ENCODE results near the gene ANKRD33. TPM values are rescaled to one million over a fixed set of nuclear protein-coding genes. Genes with fewer than 3 reads are reported as not detected.

ANKRD33 gene, protein sequence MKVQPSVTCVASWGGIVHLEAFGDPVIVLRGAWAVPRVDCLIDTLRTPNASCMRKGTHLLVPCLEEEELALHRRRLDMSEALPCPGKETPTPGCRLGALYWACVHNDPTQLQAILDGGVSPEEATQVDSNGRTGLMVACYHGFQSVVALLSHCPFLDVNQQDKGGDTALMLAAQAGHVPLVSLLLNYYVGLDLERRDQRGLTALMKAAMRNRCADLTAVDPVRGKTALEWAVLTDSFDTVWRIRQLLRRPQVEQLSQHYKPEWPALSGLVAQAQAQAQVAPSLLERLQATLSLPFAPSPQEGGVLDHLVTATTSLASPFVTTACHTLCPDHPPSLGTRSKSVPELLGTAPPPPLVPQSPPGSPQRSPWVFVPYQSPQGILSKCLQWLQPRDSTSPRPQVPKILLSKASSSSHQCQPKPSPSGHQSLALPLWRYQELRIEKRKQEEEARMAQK
- total RNA-seq, result not detected

DNA sequence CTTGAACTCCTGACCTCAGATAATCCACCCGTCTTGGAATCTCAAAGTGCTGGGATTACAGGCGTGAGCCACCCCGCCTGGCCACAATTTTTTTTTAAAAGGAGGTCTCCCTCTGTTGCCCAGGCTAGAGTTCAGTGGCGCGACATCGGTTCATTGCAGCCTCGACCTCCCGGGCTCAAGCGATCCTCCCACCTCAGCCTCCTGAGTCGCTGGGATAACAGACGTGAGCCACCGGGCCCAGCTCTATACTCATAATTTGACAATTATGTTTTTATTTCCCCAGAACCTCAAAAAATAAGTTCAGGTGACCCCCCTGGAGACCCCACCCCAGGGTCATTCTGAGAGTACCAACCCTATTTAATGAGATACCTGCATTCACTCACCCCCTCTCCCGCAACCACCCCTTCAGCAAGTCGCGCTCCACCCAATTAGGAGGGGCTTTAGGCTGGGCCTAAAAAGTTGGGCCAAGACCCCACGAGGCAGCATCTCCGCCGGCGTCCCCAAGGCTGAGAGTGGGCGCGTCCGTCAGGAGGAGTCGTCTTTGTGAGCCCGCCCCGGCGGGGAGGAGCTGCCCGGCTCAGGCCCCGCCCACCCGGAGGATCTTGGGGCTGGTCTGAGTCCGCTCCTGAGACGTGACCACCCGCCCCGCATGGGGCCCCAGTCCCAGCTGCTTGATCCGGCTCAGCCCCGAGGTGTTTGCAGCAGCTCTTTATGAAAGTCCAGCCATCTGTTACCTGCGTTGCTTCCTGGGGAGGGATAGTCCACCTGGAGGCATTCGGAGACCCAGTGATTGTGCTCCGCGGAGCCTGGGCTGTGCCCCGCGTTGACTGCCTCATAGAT, at the start of gene ANKRD33:
TSS of gene ANKRD33 (plus strand) at position 628 of the 840 bp plus-strand sequence. CDS start at position 712, 84 bp downstream.
- no peak for DNase-seq

DNA sequence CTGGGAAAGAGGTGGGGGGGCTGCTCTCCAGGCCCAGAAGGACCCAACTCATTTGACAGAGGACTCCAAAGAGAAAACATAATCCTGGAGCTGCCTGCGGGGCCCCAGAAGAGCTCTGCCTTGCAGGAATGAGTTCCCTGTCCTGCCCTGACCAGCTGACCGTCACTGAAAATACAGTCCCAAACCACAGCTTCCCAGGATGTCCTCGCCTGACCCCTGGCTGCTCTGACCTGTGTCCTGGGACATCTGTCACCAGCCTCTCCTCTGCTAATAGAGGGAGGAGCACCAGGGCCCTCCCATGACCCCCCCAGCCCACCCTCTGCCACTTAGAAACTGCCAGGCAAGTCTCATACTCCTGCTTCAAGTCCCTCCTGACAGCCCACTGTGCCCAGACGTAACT, 49.1 kb upstream of the ANKRD33 start:
- DNase-seq, result no peak

DNA sequence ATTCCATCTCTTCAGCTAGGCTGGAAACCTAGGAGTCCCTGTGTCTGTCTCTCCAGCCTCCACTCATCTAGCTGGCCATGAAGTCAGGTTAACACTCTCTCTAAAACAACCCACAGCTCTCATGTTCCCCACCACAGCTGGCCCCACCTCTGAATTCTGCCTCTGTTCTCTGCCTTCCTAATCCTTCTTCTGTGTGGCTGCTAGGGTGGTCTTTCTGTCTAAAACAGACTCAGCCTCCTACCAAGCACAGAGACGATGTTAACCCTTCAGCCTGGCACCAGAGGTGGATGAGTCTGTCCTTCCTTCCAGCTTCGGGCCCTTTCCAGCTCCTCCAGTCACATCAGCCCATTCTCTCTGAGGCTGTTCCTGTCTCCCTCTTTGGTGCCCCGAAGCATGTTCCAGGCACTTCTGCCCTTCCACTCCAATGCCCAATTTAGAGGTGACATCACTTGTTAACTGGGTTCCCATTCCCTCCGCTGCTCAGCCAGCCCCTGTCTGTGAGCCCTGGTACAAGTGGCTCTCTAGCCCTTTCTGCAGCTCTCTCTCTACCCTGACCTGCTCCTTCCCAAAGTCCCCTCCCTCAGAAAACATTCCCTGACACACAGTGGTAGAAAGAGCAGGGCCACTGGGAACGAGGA, 48.5 kb upstream of the ANKRD33 start:
- no peak for DNase-seq

DNA sequence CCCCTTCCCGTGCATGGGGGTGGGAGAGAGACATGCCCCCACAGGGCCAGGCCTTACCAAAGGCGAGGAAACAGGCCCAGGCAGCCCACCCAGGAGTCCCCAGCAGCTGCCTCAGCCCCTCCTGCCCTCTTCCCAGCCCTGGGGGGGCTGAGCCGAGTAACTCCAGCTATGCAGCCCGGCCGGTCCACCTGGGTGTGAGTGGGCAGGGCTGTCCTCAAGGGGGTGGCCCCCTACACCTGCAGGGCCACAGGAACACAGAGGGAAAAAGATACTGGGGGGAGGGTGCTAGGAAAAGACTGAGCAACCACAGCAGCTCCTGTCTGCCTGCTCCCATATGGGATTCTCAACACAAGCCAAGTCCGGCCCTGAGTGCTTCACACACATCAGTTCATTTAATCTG, 46.9 kb upstream of the ANKRD33 start:
- no peak for DNase-seq

DNA sequence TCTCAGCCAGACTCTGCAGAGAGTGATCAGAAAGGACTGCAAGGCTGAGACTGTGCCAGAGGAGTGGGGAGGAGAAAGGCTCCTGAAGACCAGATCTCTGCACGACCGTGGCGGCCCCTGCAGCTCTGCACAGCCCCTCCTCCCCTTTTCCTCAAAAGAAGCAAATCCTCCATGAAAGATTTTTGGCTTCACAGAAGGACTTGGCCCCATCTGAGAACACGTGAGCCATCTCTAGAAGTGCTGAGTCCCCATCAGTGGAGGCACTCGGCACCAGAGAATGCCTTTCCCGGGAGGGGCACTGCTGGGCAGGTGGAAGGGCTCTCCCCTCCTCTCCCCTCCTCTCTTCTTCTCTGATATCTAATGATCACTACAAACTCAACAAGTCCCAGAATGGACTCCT, 46.2 kb upstream of the ANKRD33 start:
- no peak for DNase-seq

DNA sequence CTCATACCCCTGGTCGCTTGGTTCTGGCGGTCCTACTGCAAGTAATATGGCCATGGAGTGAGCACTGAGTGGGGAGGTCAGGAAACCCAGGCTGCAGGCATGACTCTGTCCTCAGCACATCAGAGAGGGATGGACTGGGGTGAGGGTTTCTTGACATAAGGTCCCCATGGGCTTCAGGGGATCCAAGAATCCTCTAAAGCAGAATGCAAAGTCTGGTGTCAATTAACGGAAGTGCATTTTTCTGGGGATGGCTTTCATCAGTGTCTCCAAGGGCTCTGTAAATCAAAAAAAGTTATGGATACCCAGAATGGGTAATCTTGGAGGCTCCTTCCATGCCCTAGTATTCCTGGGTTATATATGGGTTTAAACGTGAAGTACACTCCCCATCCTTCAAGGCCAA, 43.0 kb upstream of the ANKRD33 start:
- no peak for DNase-seq

DNA sequence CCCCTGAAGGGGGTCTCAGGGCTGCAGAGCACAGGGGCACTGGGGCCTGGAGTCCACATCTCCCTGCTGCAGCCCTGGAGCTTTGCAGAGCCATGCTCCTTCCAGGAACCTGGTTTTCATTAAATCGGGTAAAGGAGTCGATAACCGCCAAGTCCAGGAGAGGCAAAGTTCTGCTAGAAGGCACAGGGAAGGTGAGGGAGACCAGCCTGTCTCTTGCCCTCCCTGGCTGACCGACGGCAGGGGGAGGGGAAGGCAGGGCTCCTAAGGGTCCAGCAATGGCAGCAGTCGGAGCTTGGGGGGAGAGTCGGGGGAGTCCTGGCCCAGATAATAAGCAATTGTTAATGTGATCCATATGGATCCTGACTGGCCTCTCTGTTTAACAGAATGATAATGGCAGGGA, 42.4 kb upstream of the ANKRD33 start:
- DNase-seq, result no peak

DNA sequence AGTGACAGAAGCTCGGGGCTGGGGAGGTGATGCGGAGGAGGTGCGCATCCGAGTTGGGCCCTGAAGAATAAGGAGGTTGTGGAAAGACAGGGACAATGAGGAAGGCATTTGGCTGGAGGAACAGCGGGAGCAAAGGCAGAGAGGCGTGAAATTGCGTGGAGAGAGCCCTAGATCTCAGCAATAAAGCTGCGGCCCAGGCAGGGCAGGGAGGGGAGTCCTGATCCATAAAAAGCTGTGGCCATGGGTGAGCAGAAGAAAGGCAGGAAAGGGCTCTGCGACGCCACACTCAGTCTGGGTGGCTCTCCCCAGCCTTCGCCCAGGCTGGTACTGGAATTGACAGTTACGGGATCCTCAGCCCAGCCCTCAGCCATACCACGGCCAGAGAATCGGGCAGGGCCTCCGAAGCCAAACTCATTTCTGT, 41.6 kb upstream of the ANKRD33 start:
- no peak for DNase-seq

DNA sequence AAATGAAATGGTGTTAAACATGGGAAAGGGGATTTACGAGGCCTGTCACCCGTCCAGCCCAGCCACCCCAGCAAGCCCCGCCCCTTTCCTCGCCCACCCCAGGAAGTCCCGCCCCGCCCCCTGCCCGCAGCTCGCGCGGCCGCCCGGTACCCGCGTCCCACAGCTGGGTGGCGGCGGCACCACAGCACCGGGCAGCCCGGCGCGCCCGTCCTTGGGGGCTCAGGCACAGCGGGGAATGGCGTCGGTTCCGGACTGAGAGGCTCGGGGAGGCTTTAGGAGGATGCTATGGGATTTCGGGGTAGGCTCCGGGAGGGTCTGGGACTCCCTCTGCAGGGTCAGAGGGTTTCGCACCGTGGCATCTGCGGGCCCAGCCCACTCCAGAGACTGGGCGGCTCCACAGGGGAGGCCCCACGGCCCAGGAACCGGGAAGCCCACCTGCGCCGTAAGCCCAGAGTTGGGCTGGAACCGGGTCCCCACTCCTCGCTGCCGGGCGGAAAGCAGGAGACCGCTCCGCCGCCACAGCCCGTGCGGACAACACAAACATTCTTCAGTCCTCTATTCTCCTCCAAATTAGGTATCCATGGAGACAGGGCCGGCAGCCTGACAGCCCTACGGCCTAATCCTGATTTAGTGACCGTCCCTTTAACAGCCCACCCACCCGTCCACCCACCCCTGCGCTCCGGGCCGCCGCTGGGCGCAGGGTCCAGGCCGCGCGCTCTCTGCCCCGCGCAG, 40.8 kb upstream of the ANKRD33 start:
- no peak for DNase-seq

DNA sequence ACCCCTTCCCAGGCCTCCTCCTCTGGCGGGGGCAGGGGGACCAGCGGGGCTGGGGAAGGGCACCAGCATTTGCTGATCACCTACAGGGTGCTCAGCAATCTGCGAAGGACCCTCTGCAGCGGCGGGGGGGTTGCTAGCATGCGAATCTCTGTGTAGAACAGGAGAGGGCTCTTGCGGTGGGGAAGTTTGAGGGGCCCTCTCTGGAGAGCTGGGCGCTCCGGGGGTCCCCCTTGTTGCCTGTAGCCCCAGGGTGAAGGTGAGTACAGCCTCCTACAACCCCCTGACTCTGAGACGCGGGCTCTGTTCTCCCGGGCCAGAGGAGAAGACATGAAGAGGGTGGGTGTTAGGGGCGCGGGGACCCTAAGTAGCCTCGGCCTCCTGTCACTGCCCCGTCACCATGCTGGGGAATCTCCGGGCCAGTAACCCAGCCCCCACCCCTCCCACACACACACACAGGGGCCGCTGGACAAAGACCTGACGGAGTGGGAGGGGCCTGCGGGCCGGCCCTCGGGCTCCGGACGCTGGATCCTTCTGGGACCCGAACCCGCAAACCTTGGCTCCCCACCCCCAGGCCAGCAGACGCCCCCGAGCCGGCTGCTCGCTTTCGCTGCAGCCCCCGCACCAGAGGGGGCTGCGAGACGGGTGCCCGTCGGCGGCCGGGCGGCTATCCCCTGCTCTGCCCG, 40.1 kb upstream of the ANKRD33 start:
- no peak for DNase-seq

DNA sequence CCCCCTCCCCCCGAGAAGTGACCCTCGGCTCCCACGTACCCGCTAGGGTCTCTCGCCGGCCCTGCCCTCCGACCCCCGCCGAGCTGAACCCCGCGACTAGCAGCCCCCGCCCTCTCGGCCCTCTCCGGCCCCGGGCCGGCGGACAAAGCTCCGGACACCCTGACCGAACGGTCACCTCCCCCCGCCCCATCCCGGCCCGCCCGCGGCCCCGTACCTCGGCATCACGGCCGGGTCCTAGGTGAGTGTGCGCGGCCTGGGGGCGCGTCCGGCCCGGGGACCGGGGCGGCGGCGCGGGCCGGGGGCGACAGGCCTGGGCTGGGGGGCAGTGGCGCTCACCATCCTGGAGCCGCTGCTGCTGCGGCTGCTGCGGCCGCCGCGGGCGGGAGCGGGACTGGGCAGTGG, 39.6 kb upstream of the ANKRD33 start, which contains the start of gene FIGNL2:
TSS of gene FIGNL2 (minus strand) at position 393 of the 402 bp plus-strand sequence. CDS start 26,305 bp downstream, outside the sequence.
- no peak for DNase-seq

DNA sequence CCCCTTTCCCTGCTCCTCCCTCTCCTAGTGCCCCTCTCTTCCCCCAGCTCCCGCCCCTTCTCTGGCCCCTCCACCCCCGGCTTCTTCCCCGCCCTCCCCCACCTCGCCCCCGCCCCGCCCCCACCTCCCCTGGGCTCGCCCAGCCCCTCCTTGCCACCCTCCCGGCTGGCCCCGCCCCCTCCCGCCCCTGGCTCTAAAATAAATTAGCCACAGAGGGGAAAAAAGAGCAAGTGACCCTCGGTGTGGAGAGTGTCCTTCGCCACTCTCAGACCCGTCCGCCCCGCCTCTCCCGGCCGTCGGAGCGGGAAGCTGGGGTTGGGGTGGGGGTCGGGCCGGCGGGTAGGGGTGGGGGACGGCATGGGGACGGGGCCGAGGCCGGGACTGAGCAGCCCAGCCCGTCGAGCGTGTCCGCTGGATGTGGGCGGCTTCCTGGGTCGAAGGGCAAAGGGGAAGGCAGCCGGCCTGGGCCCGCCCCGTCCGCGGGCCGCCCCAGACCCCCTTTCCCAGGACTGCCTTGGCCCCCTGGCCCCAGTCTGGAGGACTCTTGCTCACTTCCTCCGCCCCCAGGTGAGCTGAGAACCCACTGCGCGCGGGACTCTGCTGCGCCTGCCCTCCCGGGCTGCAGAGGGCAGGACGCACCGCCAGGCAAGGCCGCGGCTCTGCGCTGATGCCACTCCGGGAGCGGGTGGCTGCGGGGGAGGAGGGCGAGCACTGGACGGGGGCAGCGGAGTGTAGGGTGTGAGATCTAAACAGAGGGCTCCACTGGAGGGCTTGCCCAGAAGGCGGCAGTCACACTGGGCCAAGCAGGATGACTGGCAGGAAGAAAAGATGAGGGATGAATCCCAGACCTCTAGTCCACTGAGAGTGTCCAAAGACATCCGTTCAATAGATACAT, 38.8 kb upstream of the ANKRD33 start:
- DNase-seq, result no peak

DNA sequence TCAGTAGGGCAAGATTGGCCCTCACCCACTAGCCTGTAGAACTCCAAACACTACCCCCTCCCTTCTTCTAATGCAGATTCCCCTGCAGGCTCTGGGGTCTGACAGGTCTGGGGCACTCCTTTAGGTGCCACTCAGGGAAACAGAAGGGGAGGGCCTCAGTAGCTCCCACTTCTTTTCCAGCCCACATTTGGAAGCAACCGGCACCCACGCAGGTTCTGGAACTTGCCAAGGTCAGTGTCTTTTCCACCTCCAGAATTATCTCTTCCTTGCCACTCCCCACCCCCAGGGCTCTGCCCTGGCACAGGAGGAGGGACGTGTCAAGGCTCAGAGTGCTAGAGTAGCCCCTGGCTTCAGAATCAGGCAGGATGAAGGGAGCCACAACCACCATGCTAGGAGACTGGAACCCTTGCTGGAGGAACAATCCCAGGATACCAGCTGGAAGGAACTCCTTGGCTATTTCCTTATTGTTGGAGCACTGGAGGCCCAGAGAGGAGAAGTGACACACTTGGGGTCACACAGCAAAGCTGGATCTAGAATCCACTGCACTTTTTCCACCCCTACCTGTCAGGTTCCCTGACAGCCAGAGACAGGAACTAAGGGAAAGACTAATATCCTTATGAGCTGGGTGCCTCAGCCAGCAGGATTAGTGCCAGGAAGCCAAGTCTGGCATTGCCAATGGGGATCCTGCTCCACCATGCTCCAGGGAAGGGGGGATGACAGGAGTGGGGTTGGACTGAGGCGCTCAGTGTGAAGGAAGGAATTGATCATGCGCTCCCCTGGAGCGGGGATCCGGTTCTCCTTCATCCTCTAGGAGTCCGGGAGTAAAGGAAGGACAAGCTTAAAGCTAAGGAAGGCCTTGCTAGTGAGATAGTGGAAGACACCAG, 37.6 kb upstream of the ANKRD33 start:
- DNase-seq, result no peak

DNA sequence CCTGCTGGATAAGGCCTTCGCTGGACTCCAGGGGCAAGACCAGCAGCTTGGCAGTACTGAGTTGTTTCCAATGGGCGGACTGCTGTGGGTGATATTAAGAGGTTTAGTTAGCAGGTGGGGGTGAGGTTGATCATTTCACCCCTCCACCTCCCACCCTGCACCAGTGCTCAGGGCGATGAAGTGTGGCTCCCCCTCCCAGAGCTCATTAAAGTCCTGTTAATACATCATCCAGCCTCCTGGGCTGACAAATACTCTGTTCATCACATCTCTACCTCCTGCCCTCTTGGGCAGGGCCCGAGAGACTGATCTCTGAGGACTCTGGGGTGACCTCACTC, 37.0 kb upstream of the ANKRD33 start:
- no peak for DNase-seq

DNA sequence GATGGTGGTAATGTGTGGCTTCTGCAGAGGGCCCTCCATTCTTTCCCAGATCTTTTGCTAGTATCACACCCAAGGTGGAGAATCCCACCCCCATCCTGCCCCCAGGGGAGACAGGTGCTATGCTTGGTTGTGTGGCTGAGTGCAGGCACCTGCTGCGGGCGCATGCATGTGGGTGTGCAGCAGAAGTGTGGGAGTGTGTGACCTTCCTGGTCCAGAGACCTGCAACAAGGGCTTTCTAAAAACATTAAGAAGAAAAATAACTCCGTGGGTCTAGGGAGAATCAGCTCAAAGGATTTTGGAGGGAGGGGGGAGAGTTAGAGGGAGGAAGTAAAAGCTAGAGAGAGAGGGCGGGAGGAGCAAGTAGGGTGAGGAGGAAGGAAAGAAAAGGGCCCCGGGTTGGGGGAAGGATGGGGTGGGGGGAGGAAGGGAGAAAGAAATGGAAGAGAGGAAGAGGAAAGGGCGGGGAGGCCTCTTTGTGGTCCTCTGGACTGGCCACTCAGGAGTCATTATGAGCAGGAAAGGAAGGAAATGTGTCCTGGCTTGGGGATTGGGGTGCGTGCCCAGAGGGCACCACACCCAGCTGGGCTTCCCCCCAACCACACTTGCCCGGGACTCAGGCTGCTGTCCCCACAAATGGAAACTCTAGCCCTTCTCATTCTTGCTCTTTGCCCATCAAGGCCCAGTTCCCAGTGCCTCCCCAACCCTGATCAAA, 36.3 kb upstream of the ANKRD33 start:
- DNase-seq, result no peak

DNA sequence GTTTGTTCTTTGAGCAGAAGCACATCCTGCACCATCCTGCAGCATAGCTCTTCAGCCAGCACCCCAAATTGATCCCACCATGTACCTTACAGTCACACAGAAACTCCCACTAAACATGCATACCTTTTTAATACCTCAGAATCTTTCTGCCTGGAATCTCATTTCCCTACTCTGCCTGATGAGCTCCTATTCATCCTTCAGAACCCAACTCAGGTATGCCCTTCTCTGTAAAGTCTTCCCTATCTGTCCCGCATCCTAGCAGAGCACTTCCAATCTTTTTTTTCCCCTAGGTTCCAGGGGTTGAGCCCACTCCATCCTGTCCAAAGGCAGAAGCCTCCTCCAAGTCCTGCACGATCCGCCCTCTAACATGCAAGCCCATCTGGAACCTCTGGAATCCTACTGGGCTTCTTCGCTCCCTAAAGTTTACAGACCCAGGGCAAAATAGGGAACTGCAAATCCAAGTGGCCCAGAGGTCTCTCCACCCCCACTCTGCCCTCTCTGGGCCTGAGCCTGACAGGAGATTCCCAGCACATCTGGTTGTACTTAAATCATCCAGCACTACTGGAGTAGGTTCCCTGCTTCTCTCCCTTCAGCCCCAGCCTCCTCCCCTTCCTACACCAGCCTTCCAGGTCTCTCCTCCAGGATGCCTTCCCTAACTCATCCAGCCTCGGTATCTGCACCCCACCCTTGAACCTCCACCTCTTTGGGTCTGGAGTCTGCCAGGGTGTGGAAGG, 35.3 kb upstream of the ANKRD33 start:
- no peak for DNase-seq

DNA sequence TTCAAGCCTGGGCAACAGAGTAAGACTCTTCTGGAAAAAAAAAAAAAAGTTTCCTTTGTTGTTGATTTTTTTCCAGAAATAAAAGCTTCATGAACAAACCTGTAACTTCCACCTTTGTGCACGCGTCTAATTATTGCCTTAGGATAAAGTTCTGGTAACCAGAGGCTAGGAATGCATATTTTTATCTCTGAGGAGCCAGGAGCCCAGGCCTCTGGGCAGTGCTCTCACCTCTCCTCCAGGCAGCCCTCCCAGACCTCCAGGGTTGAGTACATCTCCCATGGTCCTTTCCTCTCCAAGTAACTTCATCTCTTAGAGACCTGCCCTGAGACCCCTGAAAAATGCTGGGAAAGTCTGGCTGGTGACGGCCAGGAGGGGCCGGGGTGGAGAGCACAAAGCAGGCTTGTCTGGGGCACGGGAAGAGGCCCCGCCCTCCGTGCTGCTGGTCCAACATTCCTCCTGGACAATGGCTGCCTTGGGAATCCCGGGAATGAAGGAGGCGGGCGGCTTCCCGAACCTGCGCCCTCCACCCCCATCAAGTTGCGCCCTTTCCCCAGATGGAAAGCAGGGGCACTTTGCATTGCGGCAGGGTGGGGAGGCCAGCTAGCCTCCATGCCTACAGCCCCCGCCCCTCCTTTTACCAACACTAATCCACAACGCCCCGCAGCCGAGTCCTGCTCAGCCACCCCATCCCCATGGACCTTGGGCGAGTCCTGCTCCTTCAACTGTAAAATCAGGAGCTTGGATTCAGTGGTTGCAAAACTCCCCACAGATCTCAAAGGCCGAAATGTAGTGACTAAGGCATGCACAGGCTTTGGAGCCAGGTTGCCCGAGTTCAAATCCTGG, 32.1 kb upstream of the ANKRD33 start:
- no peak for DNase-seq

DNA sequence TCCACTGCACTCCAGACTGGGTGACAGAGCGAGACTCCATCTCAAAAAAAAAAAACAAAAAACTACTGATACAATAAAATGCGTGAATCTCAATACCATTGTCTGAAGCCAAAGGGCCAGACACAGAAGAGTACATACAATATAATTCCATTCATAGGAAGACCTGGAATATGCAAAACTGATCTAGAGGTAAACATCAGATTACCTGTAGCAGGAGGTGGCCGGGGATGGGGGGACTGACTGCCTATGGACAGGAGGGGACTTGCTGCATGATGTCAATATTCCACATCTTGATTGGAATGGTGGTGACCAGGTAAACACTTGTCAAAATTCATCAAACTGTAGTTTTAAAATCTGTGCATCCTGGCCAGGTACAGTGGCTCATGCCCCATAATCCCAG, 26.9 kb upstream of the ANKRD33 start:
- DNase-seq, result no peak

Data from effector CD4-positive, alpha-beta T cell (primary cell).